SK-N-SH (cell line): Measurements from ENCODE around the gene COQ5. TPM values are rescaled to one million over a fixed set of nuclear protein-coding genes. Genes with fewer than 3 reads are reported as not detected.

Experiments used
- CTCF ChIA-PET: fragments of 300-600, 350-600 bp; formaldehyde crosslinking; extraction: SDS; loops from one replicate; lab custom pipeline; 2021; lab: Yijun Ruan, JAX
- POLR2A ChIA-PET: fragments of 350-600 bp; sonication (Branson Sonifier 250); formaldehyde crosslinking; extraction: SDS; loops from one replicate; lab custom pipeline; 2020; ENCODE audit warnings: antibody characterized with exemption, inconsistent platforms; lab: Yijun Ruan, JAX
- DNase-seq: peaks from one replicate; pipeline ENCODE4 v3.0.0; 2012
- H2AFZ ChIP-seq: fragments of 200-600 bp; sonication (generic); 2 replicates; pipeline ENCODE4 v1.8.1; 2016; ENCODE audit warnings: antibody characterized with exemption, mild to moderate bottlenecking, low read depth
- H3F3A ChIP-seq: fragments of 200-600 bp; sonication (generic); replicated peaks from 2 replicates; pipeline ENCODE3; 2016; ENCODE audit warnings: antibody characterized with exemption, mild to moderate bottlenecking; ENCODE audit not compliant: insufficient read depth
- H3K27ac ChIP-seq, 2 experiments: fragments of 200-500 bp in 1 of 2; fragments of 200-600 bp in 1 of 2; sonication (Bioruptor generic) in 1 of 2; sonication (generic), shearing (Covaris generic) in 1 of 2; 2 replicates each; pipeline versions ENCODE4 v1.5.1 to v1.6.1; 2014 to 2016; ENCODE audit warnings: low read depth in 2 of 2, inconsistent platforms in 1 of 2, low read length in 1 of 2, mild to moderate bottlenecking in 1 of 2, mixed read lengths in 1 of 2
- H3K27me3 ChIP-seq: fragments of 200-600 bp; sonication (generic), shearing (Covaris generic); 2 replicates; pipeline ENCODE4 v1.6.1; 2016; ENCODE audit warnings: mixed run types; ENCODE audit not compliant: insufficient read depth
- H3K36me3 ChIP-seq, 2 experiments: fragments of 200-500 bp in 1 of 2; fragments of 200-600 bp in 1 of 2; sonication (Bioruptor generic) in 1 of 2; sonication (generic) in 1 of 2; replicated peaks in 1 of 2; 2 replicates each; pipeline versions ENCODE3 to v1.5.1; 2014 to 2016; ENCODE audit warnings: low read length in 1 of 2, mild to moderate bottlenecking in 1 of 2; ENCODE audit not compliant: insufficient read depth in 2 of 2, control insufficient read depth in 1 of 2
- H3K4me1 ChIP-seq, 2 experiments: fragments of 200-500 bp in 1 of 2; fragments of 200-600 bp in 1 of 2; sonication (Bioruptor generic) in 1 of 2; sonication (generic), shearing (Covaris generic) in 1 of 2; 2 replicates each; pipeline versions ENCODE4 v1.5.1 to v1.6.1; 2014 to 2016; ENCODE audit warnings: low read depth in 1 of 2, low read length in 1 of 2, mixed run types in 1 of 2; ENCODE audit not compliant: insufficient read depth in 2 of 2, control insufficient read depth in 1 of 2
- H3K4me2 ChIP-seq: fragments of 200-600 bp; sonication (generic), shearing (Covaris generic); 2 replicates; pipeline ENCODE4 v1.6.1; 2017; ENCODE audit warnings: mixed run types
- H3K4me3 ChIP-seq, 2 experiments: fragments of 200-500 bp in 1 of 2; fragments of 200-600 bp in 1 of 2; sonication (Bioruptor generic) in 1 of 2; sonication (generic), shearing (Covaris generic) in 1 of 2; 2 replicates each; pipeline versions ENCODE4 v1.5.1 to v1.8.1; 2014 to 2016; ENCODE audit warnings: low read depth in 2 of 2, inconsistent platforms in 1 of 2, low read length in 1 of 2, mild to moderate bottlenecking in 1 of 2, mixed read lengths in 1 of 2, moderate library complexity in 1 of 2
- H3K79me2 ChIP-seq: fragments of 200-600 bp; sonication (generic); 2 replicates; pipeline ENCODE4 v1.8.1; 2017; ENCODE audit warnings: mild to moderate bottlenecking; ENCODE audit not compliant: insufficient read depth
- H3K9ac ChIP-seq: fragments of 200-600 bp; sonication (generic); 2 replicates; pipeline ENCODE4 v1.6.1; 2017; ENCODE audit warnings: mixed run types
- H3K9me2 ChIP-seq: fragments of 200-600 bp; sonication (generic); 2 replicates; pipeline ENCODE4 v1.6.1; 2017; ENCODE audit warnings: mixed run types
- H3K9me3 ChIP-seq: fragments of 200-600 bp; sonication (generic); 2 replicates; pipeline ENCODE4 v1.6.1; 2017; ENCODE audit warnings: mixed run types, mild to moderate bottlenecking, moderate library complexity
- H4K20me1 ChIP-seq: fragments of 200-600 bp; sonication (generic); 2 replicates; pipeline ENCODE4 v1.6.1; 2017; ENCODE audit warnings: mild to moderate bottlenecking, mixed run types; ENCODE audit not compliant: insufficient read depth
- CTCF ChIP-seq: fragments of 200-600 bp; sonication (generic); IDR thresholded peaks from 2 replicates; pipeline ENCODE4 v1.6.1; 2017; ENCODE audit warnings: antibody characterized with exemption, mild to moderate bottlenecking, moderate library complexity
- EZH2phosphoT487 ChIP-seq: fragments of 200-600 bp; sonication (generic); IDR thresholded peaks from 2 replicates; pipeline ENCODE4 v1.6.1; 2017; ENCODE audit warnings: low read depth, mixed run types, mild to moderate bottlenecking, antibody characterized with exemption, moderate library complexity, borderline replicate concordance
- FOSL2 ChIP-seq: IDR thresholded peaks from 2 replicates; pipeline ENCODE4 v1.4.0; 2012; ENCODE audit warnings: low read depth, mild to moderate bottlenecking, moderate library complexity, borderline replicate concordance
- GABPA ChIP-seq: IDR thresholded peaks from 2 replicates; pipeline ENCODE4 v1.4.0; 2012; ENCODE audit warnings: low read depth, mild to moderate bottlenecking
- JUND ChIP-seq: IDR thresholded peaks from 2 replicates; pipeline ENCODE4 v1.4.0; 2012
- MAX ChIP-seq: IDR thresholded peaks from 2 replicates; pipeline ENCODE4 v1.4.0; 2012; ENCODE audit warnings: low read depth
- MXI1 ChIP-seq: IDR thresholded peaks from 2 replicates; pipeline ENCODE4 v1.6.1; 2012; ENCODE audit warnings: mild to moderate bottlenecking, low read depth, low read length, improper control_type of control experiment
- NFIC ChIP-seq: IDR thresholded peaks from 2 replicates; pipeline ENCODE4 v1.4.0; 2012; ENCODE audit warnings: borderline replicate concordance
- POLR2AphosphoS5 ChIP-seq: IDR thresholded peaks from 2 replicates; pipeline ENCODE4 v1.6.1; 2012; ENCODE audit warnings: low read depth, low read length
- RCOR1 ChIP-seq: fragments of 150-350 bp; IDR thresholded peaks from 2 replicates; pipeline ENCODE4 v1.6.1; 2017; ENCODE audit warnings: antibody characterized with exemption, low read length
- RFX5 ChIP-seq: IDR thresholded peaks from 2 replicates; pipeline ENCODE4 v1.6.1; 2012; ENCODE audit warnings: mild to moderate bottlenecking, improper control_type of control experiment, low read length
- RXRA ChIP-seq: IDR thresholded peaks from 2 replicates; pipeline ENCODE4 v1.4.0; 2012; ENCODE audit warnings: low read depth, mild to moderate bottlenecking, borderline replicate concordance
- TCF12 ChIP-seq: IDR thresholded peaks from 2 replicates; pipeline ENCODE4 v1.4.0; 2012
- USF1 ChIP-seq: IDR thresholded peaks from 2 replicates; pipeline ENCODE4 v1.4.0; 2012; ENCODE audit warnings: low read depth, borderline replicate concordance
- WGBS: methylation state at CpG from one replicate; pipeline ENCODE4 v1.1.6; 2017; ENCODE audit warnings: low lambda C conversion rate; 5-methylcytosine and 5-hydroxymethylcytosine counted together
- polyA plus RNA-seq, 3 experiments: library from polyadenylated mRNA; depleted of rRNA; stranded (reverse); fragments of >200 nt; gene quantifications; 2 replicates each; pipeline ENCODE4 v1.2.3, GENCODE V29; 2012
- TF ChIP-seq, protein P1 (sequence below): IDR thresholded peaks from 2 replicates; pipeline ENCODE4 v1.6.1; 2012; ENCODE audit warnings: mild to moderate bottlenecking, low read depth, low read length, moderate library complexity
- TF ChIP-seq, protein P2 (sequence below): fragments of 150-350 bp; IDR thresholded peaks from 2 replicates; pipeline ENCODE4 v1.6.1; 2016; ENCODE audit warnings: mild to moderate bottlenecking, low read depth, low read length

COQ5 gene
- polyA plus RNA-seq, 1 of the 3 experiments (the other 2 are of a cell fraction) = 28.0 TPM

DNA sequence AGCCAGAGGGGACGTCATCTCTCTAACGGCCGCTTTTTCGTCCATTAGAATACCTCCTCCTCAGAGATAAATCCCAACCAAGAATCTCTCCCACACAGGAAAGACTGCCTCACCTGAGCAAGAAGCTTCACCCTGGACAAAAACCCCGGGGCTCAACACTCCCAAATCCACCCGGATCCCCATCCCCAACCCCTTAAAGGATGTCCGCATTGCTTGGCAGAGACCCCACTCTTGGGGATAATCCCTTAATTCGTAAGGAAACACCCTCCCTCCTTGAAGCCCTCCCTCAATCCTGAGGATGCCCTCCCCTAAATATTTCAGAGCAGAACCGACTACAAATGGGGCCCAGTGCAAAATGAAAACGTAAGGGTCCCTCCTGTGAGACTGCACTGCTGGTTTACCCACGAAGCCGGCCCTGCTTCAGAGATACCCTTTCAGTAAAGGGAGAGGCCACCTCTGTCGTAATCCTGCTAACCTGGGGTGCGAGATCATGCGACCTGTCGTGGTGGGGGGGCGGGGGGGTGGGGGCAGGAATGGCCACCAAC is 33.7 kb downstream of the COQ5 start:
- peak overlapping the region; percentile 83 to 89 for H3K4me3 ChIP-seq
- TF ChIP-seq CTCF (no peak), GABPA (no peak), TCF12 (no peak), RXRA (no peak), FOSL2 (no peak)
- POLR2A ChIA-PET = interaction anchor here (0.8 to 2.8 kb wide), 7 partner anchors 9 to 86 kb away, joined by 3 to 12 read pairs (median 4); partner anchors contain the start of genes POP5 and SRSF9
- H3K79me2 ChIP-seq = peaks cover 54% of the 10 kb centered on the region
- no peaks in the 10 kb centered on the region for H3K9me3 ChIP-seq
- H3K27ac ChIP-seq = peak overlapping the region in 1 of 2 experiments; percentile 51; a peak in 2 of 4 replicates
- peak overlapping the region; percentile 74 for H2AFZ ChIP-seq
- CTCF ChIA-PET = interaction anchor here (1.1 to 3.5 kb wide), 4 partner anchors 9 to 193 kb away, joined by 4 to 18 read pairs (median 4); partner anchors contain the start of genes SIRT4 and SRSF9
- H4K20me1 ChIP-seq = peaks cover 25% of the 10 kb centered on the region
- no peaks in the 10 kb centered on the region for H3K9me2 ChIP-seq
- H3K4me1 ChIP-seq = peaks cover 0 to 11% of the 10 kb centered on the region in 2 experiments; a peak in 2 of 4 replicates
- peak overlapping the region; percentile 50; the same call in 1 of the 2 replicates for H3K9ac ChIP-seq
- peaks cover 16% of the 10 kb centered on the region for H3F3A ChIP-seq
- DNase-seq = peak; percentile 23
- WGBS = 29% methylated on average over 14 of the region's 17 CpGs
- peaks cover 23 to 29% of the 10 kb centered on the region in 2 experiments for H3K36me3 ChIP-seq
- H3K4me2 ChIP-seq = peak overlapping the region; percentile 86
- no peaks in the 10 kb centered on the region for H3K27me3 ChIP-seq

GRCh38 chr12:120490833-120491512 is 38.0 kb downstream of the COQ5 start:
- DNase-seq = no peak
- Histone ChIP-seq H3K36me3 (peaks cover 0 to 11% of the 10 kb centered on the region in 2 experiments), H3K9ac (no peak overlapping the region), H3K27ac (no peak overlapping the region), H3K9me2 (no peaks in the 10 kb centered on the region), H3K79me2 (peaks cover 20% of the 10 kb centered on the region), H2AFZ (no peak overlapping the region), H3K4me1 (peaks cover 0 to 11% of the 10 kb centered on the region in 2 experiments; a peak in 1 of 4 replicates), H3F3A (no peaks in the 10 kb centered on the region), H3K4me2 (no peak overlapping the region), H3K9me3 (no peaks in the 10 kb centered on the region), H3K4me3 (no peak overlapping the region), H4K20me1 (no peaks in the 10 kb centered on the region), H3K27me3 (no peaks in the 10 kb centered on the region)
- WGBS = 94% methylated on average over 2 of the region's 2 CpGs
- CTCF ChIA-PET = interaction anchor here (2.0 to 3.6 kb wide), 2 partner anchors 22 to 61 kb away, joined by 5 to 18 read pairs; partner anchors contain the start of gene SRSF9
- POLR2A ChIA-PET = interaction anchor here (1.5 kb wide), 1 partner anchor 27 kb away, joined by 3 read pairs; no protein-coding TSS in a partner anchor
- no peak for TF ChIP-seq EZH2phosphoT487
- no peak for TF ChIP-seq RCOR1
- TF ChIP-seq JUND = no peak
- TF ChIP-seq FOSL2 = no peak
- no peak for TF ChIP-seq POLR2AphosphoS5
- TF ChIP-seq NFIC = no peak
- TF ChIP-seq USF1 = no peak
- no peak for TF ChIP-seq MXI1
- TF ChIP-seq RFX5 = no peak
- TF ChIP-seq, protein P1, sequence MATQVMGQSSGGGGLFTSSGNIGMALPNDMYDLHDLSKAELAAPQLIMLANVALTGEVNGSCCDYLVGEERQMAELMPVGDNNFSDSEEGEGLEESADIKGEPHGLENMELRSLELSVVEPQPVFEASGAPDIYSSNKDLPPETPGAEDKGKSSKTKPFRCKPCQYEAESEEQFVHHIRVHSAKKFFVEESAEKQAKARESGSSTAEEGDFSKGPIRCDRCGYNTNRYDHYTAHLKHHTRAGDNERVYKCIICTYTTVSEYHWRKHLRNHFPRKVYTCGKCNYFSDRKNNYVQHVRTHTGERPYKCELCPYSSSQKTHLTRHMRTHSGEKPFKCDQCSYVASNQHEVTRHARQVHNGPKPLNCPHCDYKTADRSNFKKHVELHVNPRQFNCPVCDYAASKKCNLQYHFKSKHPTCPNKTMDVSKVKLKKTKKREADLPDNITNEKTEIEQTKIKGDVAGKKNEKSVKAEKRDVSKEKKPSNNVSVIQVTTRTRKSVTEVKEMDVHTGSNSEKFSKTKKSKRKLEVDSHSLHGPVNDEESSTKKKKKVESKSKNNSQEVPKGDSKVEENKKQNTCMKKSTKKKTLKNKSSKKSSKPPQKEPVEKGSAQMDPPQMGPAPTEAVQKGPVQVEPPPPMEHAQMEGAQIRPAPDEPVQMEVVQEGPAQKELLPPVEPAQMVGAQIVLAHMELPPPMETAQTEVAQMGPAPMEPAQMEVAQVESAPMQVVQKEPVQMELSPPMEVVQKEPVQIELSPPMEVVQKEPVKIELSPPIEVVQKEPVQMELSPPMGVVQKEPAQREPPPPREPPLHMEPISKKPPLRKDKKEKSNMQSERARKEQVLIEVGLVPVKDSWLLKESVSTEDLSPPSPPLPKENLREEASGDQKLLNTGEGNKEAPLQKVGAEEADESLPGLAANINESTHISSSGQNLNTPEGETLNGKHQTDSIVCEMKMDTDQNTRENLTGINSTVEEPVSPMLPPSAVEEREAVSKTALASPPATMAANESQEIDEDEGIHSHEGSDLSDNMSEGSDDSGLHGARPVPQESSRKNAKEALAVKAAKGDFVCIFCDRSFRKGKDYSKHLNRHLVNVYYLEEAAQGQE = no peak
- TF ChIP-seq, protein P2, sequence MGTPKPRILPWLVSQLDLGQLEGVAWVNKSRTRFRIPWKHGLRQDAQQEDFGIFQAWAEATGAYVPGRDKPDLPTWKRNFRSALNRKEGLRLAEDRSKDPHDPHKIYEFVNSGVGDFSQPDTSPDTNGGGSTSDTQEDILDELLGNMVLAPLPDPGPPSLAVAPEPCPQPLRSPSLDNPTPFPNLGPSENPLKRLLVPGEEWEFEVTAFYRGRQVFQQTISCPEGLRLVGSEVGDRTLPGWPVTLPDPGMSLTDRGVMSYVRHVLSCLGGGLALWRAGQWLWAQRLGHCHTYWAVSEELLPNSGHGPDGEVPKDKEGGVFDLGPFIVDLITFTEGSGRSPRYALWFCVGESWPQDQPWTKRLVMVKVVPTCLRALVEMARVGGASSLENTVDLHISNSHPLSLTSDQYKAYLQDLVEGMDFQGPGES = no peak
- no peak for TF ChIP-seq MAX
